Measurements from ENCODE around the gene WIPF3.

The WIPF3 gene

DNA sequence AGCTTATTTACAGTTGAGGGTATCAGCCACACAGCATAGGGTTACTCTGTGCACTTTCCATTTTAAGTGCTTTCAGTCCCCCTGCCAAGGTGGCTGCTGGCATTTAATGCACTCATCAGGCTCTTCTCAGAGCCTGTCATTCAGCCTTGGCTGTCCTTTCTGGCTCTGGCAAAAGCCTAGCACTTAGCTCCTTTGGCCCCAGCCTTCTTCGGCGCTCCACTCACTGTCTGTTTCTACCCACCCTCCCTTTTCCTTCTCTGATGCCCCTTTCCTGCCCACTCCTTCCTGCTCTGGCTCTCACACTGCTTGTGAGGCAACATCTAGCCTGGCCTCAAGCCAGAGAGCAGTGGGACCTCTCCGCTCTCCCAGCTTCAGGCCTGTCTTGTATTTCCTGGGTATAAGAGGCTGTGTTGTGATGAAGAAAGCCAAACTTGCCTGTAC, 60.2 kb downstream of the WIPF3 start:
- Histone ChIP-seq H3K4me1 (ENCODE audit: insufficient read depth, poor library complexity, severe bottlenecking) (peaks cover 3% of the 10 kb centered on the region), H3K27ac (ENCODE audit: poor library complexity, severe bottlenecking) (no peak overlapping the region), H3K9me3 (ENCODE audit: severe bottlenecking) (no peaks in the 10 kb centered on the region), H3K27me3 (ENCODE audit: insufficient read depth, poor library complexity, severe bottlenecking) (no peaks in the 10 kb centered on the region), H3K4me3 (ENCODE audit: severe bottlenecking) (no peak overlapping the region), H3K36me3 (ENCODE audit: low read depth) (no peaks in the 10 kb centered on the region)
- TF ChIP-seq, protein P1, sequence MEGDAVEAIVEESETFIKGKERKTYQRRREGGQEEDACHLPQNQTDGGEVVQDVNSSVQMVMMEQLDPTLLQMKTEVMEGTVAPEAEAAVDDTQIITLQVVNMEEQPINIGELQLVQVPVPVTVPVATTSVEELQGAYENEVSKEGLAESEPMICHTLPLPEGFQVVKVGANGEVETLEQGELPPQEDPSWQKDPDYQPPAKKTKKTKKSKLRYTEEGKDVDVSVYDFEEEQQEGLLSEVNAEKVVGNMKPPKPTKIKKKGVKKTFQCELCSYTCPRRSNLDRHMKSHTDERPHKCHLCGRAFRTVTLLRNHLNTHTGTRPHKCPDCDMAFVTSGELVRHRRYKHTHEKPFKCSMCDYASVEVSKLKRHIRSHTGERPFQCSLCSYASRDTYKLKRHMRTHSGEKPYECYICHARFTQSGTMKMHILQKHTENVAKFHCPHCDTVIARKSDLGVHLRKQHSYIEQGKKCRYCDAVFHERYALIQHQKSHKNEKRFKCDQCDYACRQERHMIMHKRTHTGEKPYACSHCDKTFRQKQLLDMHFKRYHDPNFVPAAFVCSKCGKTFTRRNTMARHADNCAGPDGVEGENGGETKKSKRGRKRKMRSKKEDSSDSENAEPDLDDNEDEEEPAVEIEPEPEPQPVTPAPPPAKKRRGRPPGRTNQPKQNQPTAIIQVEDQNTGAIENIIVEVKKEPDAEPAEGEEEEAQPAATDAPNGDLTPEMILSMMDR (IDR thresholded peaks at IDR 0.05; ENCODE audit: poor library complexity, severe bottlenecking), result no peak
- DNase-seq (ENCODE audit: low spot score) (no peak), ATAC-seq (ENCODE audit: low read depth) (no peak)

DNA sequence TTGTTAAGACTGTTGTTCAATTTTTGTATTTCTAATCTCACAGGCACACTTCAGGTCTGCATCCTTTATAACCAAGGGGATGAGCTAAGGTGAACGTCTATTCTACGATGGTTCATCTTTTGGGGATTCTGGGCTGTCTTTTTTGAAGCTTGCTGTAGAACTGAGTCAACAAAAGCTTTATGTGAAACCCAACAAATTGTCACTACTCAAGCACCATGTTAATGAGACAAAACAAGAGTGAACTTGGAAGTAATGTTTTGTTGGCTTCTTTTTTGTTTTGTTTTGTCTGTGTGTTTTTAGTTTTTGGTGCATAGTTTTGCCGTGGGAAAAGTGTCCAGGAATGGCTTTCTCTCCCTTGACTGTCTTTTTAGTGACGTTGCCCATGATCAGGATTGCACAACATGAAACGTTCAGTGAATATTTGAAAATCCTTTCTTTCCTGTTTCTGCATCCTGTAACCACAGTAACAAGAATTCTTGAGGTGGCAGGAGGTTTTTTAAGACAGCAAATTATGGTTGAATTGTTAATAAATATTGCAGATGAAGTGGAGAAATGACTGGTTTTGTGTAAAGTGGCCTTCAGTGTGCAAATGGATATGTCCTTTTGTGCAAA, 65.6 kb downstream of the WIPF3 start:
- Histone ChIP-seq H3K27ac (ENCODE audit: poor library complexity, severe bottlenecking) (no peak overlapping the region), H3K4me1 (ENCODE audit: insufficient read depth, poor library complexity, severe bottlenecking) (no peaks in the 10 kb centered on the region), H3K9me3 (ENCODE audit: severe bottlenecking) (no peaks in the 10 kb centered on the region), H3K36me3 (ENCODE audit: low read depth) (no peaks in the 10 kb centered on the region), H3K27me3 (ENCODE audit: insufficient read depth, poor library complexity, severe bottlenecking) (no peaks in the 10 kb centered on the region), H3K4me3 (ENCODE audit: severe bottlenecking) (no peak overlapping the region)
- ATAC-seq (ENCODE audit: low read depth) (no peak), DNase-seq (ENCODE audit: low spot score) (no peak)
- TF ChIP-seq, protein P1 (IDR thresholded peaks at IDR 0.05; ENCODE audit: poor library complexity, severe bottlenecking), result no peak

DNA sequence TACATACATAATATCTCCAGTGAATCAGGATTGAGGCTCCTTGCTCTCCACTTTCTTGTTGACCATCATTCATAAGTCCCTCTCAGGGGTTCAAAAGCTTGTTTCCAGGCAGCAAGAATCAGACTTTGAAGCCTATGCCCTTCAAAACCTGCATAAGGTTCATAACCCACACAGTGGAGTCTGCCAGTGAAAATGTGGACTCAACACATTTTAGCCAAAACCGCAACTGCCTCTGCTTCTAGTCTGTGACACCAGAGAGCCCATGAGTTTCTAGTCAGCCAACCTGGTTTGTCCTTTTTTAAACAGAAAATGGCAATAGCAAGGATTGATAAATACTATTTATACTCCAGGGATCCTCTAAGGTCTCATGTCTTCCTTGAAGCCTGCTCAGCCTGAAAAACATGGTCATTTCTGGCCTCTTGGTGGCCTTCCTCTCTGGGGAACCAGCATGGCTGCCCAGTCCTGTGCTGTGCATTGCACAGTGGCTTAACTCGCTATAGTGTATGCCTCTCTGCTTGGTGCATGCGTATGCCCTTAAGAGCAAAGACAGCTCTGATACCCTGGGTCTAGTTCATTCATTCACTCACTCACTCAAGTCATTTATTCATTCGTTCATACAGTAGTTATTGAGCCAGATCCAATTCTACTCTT, 67.5 kb downstream of the WIPF3 start:
- DNase-seq (ENCODE audit: low spot score), result no peak
- H3K36me3 ChIP-seq (ENCODE audit: low read depth), result no peaks in the 10 kb centered on the region
- no peak overlapping the region for H3K4me3 ChIP-seq (ENCODE audit: severe bottlenecking)
- no peaks in the 10 kb centered on the region for H3K9me3 ChIP-seq (ENCODE audit: severe bottlenecking)
- no peak overlapping the region for H3K27ac ChIP-seq (ENCODE audit: poor library complexity, severe bottlenecking)
- no peaks in the 10 kb centered on the region for H3K4me1 ChIP-seq (ENCODE audit: insufficient read depth, poor library complexity, severe bottlenecking)
- H3K27me3 ChIP-seq (ENCODE audit: insufficient read depth, poor library complexity, severe bottlenecking), result no peaks in the 10 kb centered on the region
- TF ChIP-seq, protein P1 (IDR thresholded peaks at IDR 0.05; ENCODE audit: poor library complexity, severe bottlenecking), result no peak
- no peak for ATAC-seq (ENCODE audit: low read depth)

- Histone ChIP-seq H3K27me3 (ENCODE audit: insufficient read depth, poor library complexity, severe bottlenecking) (no peaks in the 10 kb centered on the region), H3K9me3 (ENCODE audit: severe bottlenecking) (no peaks in the 10 kb centered on the region), H3K36me3 (ENCODE audit: low read depth) (no peaks in the 10 kb centered on the region), H3K27ac (ENCODE audit: poor library complexity, severe bottlenecking) (no peak overlapping the region), H3K4me1 (ENCODE audit: insufficient read depth, poor library complexity, severe bottlenecking) (no peaks in the 10 kb centered on the region), H3K4me3 (ENCODE audit: severe bottlenecking) (no peak overlapping the region)
- TF ChIP-seq, protein P1 (IDR thresholded peaks at IDR 0.05; ENCODE audit: poor library complexity, severe bottlenecking), result no peak
- ATAC-seq (ENCODE audit: low read depth), result no peak
- DNase-seq (ENCODE audit: low spot score), result no peak
Observed at GRCh38 chr7:29875741-29876140, 69.4 kb downstream of the WIPF3 start.

- TF ChIP-seq, protein P1 (IDR thresholded peaks at IDR 0.05; ENCODE audit: poor library complexity, severe bottlenecking), result no peak
- no peak overlapping the region for H3K4me3 ChIP-seq (ENCODE audit: severe bottlenecking)
- no peaks in the 10 kb centered on the region for H3K27me3 ChIP-seq (ENCODE audit: insufficient read depth, poor library complexity, severe bottlenecking)
- ATAC-seq (ENCODE audit: low read depth) (no peak), DNase-seq (ENCODE audit: low spot score) (no peak)
- H3K4me1 ChIP-seq (ENCODE audit: insufficient read depth, poor library complexity, severe bottlenecking), result no peaks in the 10 kb centered on the region
- no peaks in the 10 kb centered on the region for H3K9me3 ChIP-seq (ENCODE audit: severe bottlenecking)
- H3K27ac ChIP-seq (ENCODE audit: poor library complexity, severe bottlenecking), result no peak overlapping the region
- no peaks in the 10 kb centered on the region for H3K36me3 ChIP-seq (ENCODE audit: low read depth)
Observed at GRCh38 chr7:29877196-29877595, 70.9 kb downstream of the WIPF3 start.

Data from RWPE2 (cell line).